ENCODE results near the gene IL1RAP. TPM values are rescaled to one million over a fixed set of nuclear protein-coding genes. Genes with fewer than 3 reads are reported as not detected.

IL1RAP gene
- total and polyA plus RNA-seq, 9 of the 15 experiments (the other 6 are each of a cell fraction or from before 2014, with no cell fraction given), result 0.23 to 1.8 (median 0.88) TPM

DNA sequence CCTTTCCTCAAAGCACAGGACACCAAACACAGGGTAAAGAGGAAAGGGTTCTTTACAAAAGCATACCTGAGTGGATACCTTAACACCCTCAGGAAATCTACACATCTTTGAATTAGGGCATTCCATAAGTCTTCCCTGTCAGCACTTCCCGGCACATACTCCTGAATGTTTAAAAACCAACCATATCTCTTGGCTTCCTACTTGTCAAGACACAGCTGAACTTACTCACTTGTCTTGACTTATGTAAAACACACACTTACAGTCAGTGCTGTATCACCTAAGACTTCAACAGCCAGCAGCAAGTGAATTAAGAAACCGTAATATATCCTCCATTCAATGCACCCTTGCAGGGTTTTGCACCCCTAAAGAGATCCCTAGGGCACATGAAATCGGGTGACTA lies 17.5 kb downstream of the IL1RAP start:
- Histone ChIP-seq H3K27me3 (ENCODE audit: control insufficient read depth in 2 of 2, insufficient read depth in 2 of 2, low read length in 2 of 2) (no peaks in the 10 kb centered on the region), H3K4me2 (ENCODE audit: insufficient read depth, low read length) (no peak overlapping the region), H3K4me1 (replicated peaks in 1 of 2; ENCODE audit: control insufficient read depth in 2 of 2, insufficient read depth in 2 of 2, low read length in 2 of 2) (no peaks in the 10 kb centered on the region), H3K36me3 (ENCODE audit: control insufficient read depth, insufficient read depth, low read length) (no peaks in the 10 kb centered on the region), H4K20me1 (replicated peaks; ENCODE audit: control insufficient read depth, insufficient read depth, low read length) (no peaks in the 10 kb centered on the region), H3K79me2 (ENCODE audit: control insufficient read depth, insufficient read depth, low read length) (no peaks in the 10 kb centered on the region), H2AFZ (ENCODE audit: low read depth, low read length) (no peak overlapping the region), H3K4me3 (no peak overlapping the region), H3K9me1 (ENCODE audit: control insufficient read depth, insufficient read depth, low read length) (no peaks in the 10 kb centered on the region), H3K9me3 (replicated peaks; ENCODE audit: control insufficient read depth, insufficient read depth, low read depth, low read length) (no peaks in the 10 kb centered on the region), H3K27ac (ENCODE audit: extremely low read depth, low read depth, low read length) (no peak overlapping the region), H3K9ac (ENCODE audit: insufficient read depth in 1 of 2, low read depth in 2 of 2, low read length in 2 of 2) (no peak overlapping the region)
- POLR2A ChIA-PET, result no interaction called here
- BruUV-seq (replicated peaks), result no TSS peak
- 3% methylated on average over 3 of the region's 3 CpGs for WGBS (ENCODE audit: insufficient coverage, low coverage, missing lambda C conversion rate)
- in situ Hi-C loops (cut with MboI) (no loop called here), intact Hi-C loops (cut with micrococcal nuclease) (no loop called here)
- no peak for ATAC-seq
- DNase-seq (ENCODE audit: extremely low read depth in 1 of 4, low spot score in 3 of 4), result no peak
- no peak for FAIRE-seq
- CTCF ChIA-PET (ENCODE audit: low intra/inter-chr PET ratio), result no interaction called here
- TF ChIP-seq CHD2 (IDR thresholded peaks at IDR 0.05; ENCODE audit: low read depth, low read length) (no peak), ZNF124 (CRISPR knock-in tag; IDR thresholded peaks at IDR 0.05) (no peak), ZNF79 (CRISPR knock-in tag; IDR thresholded peaks at IDR 0.05; ENCODE audit: low read depth) (no peak), HNRNPLL (IDR thresholded peaks at IDR 0.05; ENCODE audit: low read depth, low read length, poor library complexity, severe bottlenecking) (no peak), YY1 (IDR thresholded peaks at IDR 0.05; ENCODE audit: borderline replicate concordance in 1 of 3, control insufficient read depth in 1 of 3, extremely low read depth in 1 of 3, insufficient read depth in 3 of 3, insufficient read length in 1 of 3, insufficient replicate concordance in 2 of 3, low read depth in 1 of 3, low read length in 2 of 3) (no peak), SAP30 (IDR thresholded peaks at IDR 0.05; ENCODE audit: borderline replicate concordance, insufficient read depth, low read depth, low read length, poor library complexity, severe bottlenecking) (no peak), ZNF717 (CRISPR knock-in tag; IDR thresholded peaks at IDR 0.05) (no peak)
- TF ChIP-seq, protein P1, sequence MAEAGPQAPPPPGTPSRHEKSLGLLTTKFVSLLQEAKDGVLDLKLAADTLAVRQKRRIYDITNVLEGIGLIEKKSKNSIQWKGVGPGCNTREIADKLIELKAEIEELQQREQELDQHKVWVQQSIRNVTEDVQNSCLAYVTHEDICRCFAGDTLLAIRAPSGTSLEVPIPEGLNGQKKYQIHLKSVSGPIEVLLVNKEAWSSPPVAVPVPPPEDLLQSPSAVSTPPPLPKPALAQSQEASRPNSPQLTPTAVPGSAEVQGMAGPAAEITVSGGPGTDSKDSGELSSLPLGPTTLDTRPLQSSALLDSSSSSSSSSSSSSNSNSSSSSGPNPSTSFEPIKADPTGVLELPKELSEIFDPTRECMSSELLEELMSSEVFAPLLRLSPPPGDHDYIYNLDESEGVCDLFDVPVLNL (CRISPR knock-in tag; IDR thresholded peaks at IDR 0.05; ENCODE audit: low read depth), result no peak
- TF ChIP-seq, protein P2, sequence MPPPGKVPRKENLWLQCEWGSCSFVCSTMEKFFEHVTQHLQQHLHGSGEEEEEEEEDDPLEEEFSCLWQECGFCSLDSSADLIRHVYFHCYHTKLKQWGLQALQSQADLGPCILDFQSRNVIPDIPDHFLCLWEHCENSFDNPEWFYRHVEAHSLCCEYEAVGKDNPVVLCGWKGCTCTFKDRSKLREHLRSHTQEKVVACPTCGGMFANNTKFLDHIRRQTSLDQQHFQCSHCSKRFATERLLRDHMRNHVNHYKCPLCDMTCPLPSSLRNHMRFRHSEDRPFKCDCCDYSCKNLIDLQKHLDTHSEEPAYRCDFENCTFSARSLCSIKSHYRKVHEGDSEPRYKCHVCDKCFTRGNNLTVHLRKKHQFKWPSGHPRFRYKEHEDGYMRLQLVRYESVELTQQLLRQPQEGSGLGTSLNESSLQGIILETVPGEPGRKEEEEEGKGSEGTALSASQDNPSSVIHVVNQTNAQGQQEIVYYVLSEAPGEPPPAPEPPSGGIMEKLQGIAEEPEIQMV (tag; conservative IDR thresholded peaks at IDR 0.05; ENCODE audit: low read depth), result no peak
- TF ChIP-seq, protein P3, sequence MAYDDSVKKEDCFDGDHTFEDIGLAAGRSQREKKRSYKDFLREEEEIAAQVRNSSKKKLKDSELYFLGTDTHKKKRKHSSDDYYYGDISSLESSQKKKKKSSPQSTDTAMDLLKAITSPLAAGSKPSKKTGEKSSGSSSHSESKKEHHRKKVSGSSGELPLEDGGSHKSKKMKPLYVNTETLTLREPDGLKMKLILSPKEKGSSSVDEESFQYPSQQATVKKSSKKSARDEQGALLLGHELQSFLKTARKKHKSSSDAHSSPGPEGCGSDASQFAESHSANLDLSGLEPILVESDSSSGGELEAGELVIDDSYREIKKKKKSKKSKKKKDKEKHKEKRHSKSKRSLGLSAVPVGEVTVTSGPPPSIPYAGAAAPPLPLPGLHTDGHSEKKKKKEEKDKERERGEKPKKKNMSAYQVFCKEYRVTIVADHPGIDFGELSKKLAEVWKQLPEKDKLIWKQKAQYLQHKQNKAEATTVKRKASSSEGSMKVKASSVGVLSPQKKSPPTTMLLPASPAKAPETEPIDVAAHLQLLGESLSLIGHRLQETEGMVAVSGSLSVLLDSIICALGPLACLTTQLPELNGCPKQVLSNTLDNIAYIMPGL (CRISPR knock-in tag; IDR thresholded peaks at IDR 0.05), result no peak
- TF ChIP-seq, protein P4, sequence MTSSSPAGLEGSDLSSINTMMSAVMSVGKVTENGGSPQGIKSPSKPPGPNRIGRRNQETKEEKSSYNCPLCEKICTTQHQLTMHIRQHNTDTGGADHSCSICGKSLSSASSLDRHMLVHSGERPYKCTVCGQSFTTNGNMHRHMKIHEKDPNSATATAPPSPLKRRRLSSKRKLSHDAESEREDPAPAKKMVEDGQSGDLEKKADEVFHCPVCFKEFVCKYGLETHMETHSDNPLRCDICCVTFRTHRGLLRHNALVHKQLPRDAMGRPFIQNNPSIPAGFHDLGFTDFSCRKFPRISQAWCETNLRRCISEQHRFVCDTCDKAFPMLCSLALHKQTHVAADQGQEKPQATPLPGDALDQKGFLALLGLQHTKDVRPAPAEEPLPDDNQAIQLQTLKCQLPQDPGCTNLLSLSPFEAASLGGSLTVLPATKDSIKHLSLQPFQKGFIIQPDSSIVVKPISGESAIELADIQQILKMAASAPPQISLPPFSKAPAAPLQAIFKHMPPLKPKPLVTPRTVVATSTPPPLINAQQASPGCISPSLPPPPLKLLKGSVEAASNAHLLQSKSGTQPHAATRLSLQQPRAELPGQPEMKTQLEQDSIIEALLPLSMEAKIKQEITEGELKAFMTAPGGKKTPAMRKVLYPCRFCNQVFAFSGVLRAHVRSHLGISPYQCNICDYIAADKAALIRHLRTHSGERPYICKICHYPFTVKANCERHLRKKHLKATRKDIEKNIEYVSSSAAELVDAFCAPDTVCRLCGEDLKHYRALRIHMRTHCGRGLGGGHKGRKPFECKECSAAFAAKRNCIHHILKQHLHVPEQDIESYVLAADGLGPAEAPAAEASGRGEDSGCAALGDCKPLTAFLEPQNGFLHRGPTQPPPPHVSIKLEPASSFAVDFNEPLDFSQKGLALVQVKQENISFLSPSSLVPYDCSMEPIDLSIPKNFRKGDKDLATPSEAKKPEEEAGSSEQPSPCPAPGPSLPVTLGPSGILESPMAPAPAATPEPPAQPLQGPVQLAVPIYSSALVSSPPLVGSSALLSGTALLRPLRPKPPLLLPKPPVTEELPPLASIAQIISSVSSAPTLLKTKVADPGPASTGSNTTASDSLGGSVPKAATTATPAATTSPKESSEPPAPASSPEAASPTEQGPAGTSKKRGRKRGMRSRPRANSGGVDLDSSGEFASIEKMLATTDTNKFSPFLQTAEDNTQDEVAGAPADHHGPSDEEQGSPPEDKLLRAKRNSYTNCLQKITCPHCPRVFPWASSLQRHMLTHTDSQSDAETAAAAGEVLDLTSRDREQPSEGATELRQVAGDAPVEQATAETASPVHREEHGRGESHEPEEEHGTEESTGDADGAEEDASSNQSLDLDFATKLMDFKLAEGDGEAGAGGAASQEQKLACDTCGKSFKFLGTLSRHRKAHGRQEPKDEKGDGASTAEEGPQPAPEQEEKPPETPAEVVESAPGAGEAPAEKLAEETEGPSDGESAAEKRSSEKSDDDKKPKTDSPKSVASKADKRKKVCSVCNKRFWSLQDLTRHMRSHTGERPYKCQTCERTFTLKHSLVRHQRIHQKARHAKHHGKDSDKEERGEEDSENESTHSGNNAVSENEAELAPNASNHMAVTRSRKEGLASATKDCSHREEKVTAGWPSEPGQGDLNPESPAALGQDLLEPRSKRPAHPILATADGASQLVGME (CRISPR knock-in tag; IDR thresholded peaks at IDR 0.05), result no peak
